UCSD-AML1 (cell line): ENCODE measurements around the gene C10orf71.

Experiments
- DNase-seq: peaks from one replicate; lab custom pipeline; 2025; ENCODE audit not compliant: unreplicated experiment; lab: John Stamatoyannopoulos, UW

The C10orf71 gene

DNA sequence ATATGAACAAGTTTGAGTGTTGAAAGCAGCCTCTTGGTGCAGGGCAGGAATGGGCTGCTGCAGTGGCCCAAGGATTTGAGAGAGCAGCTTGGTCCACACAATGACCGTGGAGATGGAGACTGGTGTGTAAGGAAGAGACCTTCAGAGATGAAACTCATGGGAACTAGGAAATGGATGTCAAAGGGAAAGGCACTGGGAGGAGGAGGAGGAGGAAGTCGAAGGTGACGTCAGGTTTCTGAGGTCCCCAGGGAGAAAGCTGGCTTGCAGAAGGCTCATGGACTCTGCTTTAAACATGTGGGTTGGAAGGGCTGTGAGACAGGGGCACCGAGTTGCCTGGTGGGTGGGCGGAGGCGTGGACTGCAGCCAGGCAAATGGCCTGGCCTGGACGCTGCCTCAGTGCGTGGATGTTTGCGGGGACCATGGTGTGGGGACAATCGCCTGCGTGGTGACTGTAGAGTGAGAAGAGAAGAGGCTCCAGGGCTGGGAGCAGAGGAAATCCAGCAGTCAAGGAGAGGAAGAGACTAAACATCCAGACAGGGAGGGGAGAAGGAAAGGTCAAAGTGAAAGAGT lies 14.6 kb downstream of the C10orf71 start:
- no peak for DNase-seq

GRCh38 chr10:49314806-49315205 lies 15.8 kb downstream of the C10orf71 start:
- no peak for DNase-seq

DNA sequence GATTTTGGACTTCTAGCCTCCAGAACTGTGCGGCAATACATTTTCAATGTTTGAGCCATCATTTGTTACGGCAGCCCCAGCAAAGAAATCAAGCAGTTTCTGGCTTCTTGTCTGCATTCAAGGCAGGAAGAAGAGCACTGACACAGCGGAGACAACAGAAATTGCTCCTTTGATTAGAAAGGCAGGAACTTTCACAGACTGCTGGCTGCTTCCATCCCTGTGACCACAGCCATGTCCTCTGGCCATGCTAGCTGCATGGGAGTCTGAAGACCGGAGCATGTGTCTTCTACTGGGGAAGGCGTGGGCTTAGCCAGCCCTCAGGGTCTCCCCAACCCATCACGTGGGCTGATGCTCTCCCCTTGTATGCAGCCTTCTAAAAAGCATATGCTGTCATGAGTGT lies 19.1 kb downstream of the C10orf71 start:
- DNase-seq: no peak

- DNase-seq: no peak
Measured at GRCh38 chr10:49318755-49319154, 19.8 kb downstream of the C10orf71 start.

DNA sequence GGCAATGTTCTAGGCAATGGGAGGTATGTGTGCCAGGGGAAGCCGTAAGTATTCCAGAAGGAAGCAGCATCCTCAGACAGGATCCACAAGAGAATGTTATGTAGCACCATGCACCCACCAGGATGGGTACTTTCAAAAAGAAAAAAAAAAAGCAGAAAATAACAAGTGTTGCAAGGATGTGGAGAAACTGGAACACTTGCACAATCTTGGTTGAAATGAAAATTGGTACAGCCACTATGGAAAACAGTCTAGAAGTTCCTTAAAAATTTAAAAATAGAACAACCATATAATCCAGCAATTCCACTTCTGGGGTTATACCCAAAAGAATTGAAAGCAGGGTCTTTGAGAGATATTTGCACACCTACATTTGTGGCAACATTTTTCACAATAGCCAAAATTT lies 20.2 kb downstream of the C10orf71 start:
- no peak for DNase-seq

GRCh38 chr10:49320191-49320590 lies 21.2 kb downstream of the C10orf71 start:
- DNase-seq: no peak

DNA sequence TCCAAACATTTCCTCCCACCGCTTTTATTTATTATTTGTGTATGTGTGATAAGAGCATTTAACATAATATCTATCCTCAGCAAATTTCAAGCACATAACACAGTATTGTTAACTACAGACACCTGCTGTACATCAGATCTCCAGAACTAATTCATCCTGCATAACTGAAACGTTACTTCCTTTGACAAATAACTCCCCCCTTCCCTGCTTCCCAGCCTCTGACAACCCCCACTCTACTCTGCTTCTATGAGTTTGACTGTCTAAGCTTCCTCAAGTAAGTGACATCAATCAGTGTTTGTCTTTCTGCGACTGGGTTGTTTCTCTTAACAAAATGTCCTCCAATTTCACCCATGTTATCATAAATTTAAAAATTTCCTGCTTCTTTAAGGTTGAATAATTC lies 22.1 kb downstream of the C10orf71 start:
- DNase-seq: no peak

DNA sequence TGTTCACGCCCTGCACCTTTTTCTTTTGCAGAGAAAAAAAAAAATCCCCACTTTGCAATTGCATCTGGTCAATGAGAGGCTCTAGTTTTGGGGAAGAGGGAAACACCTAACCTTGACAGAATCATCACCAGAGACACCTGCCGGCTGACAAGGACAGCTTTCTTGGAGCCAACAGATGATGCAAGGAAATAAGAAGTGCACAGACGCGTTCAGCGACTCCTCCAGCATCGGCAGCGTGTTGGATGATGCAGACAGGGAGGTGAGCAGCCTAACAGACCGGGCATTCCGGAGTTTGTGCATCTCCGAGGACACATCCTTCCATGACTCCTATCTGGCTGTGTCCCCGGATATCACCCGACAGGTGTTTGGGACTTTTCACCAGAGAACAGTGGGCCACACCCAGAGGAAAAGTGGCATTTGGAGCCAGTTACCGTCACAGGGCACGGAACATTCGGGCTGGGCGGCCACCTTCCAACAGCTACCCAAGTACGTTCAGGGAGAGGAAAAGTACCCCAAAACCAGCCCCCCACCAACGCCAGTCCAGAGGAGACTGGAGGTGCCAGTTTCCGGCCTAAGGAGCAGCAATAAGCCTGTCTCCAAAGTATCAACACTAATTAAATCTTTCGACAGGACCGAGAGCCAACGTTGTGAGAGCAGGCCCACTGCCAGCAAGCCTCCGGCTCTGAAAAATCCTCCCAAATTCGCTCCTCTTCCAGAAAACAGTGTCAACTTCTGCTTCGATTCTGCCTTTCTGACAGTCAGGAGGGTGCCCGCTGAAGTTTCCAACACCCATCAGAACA lies 23.6 kb downstream of the C10orf71 start:
- no peak for DNase-seq

DNA sequence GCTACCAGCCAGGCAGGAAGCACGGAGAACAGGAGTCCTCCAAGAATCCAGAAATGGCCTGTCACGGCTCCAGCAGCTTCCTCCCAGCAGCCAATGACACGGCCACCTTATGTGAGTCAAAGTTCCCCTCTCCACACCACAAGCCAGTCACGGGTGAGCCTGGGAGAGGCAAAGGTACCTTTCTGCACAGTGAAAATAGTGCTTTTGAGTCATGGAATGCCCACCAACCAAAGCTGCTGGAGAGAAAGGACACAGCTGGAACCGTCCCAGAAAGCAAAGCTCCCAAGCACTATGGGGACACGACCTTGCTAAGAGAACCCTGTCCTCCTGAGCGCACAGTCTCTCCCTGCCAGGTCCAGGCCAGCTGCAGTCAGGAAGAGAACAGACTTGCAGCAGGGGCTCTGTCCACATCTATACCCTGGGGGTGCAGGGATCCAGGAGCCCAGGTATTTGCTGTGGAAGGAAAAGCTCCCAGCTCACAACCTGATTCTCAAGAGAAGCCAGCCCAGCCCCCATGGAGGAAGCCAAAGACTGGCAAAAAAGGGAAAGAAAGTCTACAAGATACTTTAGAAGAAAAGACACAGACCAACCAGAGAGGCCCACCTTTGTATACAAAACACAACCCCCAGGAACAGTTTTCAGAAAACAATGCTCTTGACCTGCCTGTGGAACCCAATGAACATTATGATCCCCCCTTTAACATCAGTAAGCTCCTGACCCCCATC lies 24.4 kb downstream of the C10orf71 start:
- DNase-seq: no peak

- DNase-seq: no peak
Measured at GRCh38 chr10:49323896-49324270, 24.9 kb downstream of the C10orf71 start.

- no peak for DNase-seq
Measured at GRCh38 chr10:49324711-49325110, 25.7 kb downstream of the C10orf71 start.

GRCh38 chr10:49325131-49325915 lies 26.4 kb downstream of the C10orf71 start:
- no peak for DNase-seq

DNA sequence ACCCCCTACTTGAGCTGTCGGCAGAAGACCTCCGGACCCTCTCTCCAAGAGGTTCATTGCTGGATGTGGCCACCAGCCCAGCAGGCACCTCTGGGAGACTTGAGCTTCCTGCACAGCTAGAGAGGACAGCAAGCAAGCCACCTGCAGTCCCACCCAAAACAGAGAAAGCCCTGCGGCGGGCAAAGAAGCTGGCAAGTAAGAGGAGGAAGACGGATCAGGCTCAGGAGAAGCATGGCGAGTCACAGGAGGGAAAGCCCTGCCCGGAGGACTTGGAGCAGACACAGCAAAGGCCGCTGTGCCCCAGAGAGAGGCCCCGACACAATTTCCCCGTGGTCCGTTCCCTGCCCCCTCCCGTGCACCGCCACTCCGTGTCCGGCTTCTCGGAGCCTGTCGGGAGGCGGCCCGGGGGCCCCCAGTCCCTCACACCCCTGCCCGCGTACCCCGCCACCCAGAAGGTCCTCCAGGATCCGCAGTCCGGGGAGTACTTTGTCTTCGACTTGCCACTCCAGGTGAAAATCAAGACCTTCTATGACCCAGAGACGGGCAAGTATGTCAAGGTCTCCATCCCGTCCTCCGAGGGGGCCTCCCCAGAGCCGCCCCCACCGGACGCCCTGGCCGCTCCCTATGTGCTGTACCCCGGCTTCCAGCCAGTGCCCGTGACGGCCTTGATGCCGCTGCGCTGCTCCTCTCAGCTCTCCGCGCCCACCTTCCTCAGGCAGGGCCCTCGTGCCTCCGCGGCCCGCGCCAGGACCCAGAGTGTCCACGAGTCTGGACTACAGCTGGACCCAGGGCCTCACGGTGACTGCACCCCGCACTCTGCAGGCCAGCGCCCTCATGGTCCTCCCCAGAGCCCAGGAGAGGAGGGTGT lies 27.2 kb downstream of the C10orf71 start:
- no peak for DNase-seq

- DNase-seq: no peak
Measured at GRCh38 chr10:49327036-49327813, 28.3 kb downstream of the C10orf71 start.

GRCh38 chr10:49328401-49329145 lies 29.6 kb downstream of the C10orf71 start:
- DNase-seq: no peak

- no peak for DNase-seq
Measured at GRCh38 chr10:49329146-49329505, 30.2 kb downstream of the C10orf71 start.

- DNase-seq: no peak
Measured at GRCh38 chr10:49330127-49330665, 31.2 kb downstream of the C10orf71 start.

DNA sequence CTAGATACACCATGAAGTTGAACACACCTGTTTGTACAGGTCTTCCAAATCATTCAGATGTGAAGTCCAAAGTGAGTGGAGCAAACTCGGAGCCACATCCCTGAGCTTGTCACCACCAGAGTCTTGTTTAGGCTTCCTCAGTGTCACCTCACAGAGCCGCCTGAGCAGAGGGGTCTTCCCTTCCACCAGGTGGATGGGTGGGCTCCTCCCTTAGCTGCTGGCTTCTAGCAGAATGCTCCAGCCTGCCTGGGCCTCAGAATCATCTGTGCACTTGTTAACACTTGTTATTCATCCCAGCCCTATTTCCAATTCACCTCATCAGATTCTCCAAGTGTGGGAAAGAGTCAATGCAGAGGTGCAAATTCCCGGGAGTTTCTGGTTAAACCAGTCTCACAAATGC lies 32.5 kb downstream of the C10orf71 start:
- no peak for DNase-seq

DNA sequence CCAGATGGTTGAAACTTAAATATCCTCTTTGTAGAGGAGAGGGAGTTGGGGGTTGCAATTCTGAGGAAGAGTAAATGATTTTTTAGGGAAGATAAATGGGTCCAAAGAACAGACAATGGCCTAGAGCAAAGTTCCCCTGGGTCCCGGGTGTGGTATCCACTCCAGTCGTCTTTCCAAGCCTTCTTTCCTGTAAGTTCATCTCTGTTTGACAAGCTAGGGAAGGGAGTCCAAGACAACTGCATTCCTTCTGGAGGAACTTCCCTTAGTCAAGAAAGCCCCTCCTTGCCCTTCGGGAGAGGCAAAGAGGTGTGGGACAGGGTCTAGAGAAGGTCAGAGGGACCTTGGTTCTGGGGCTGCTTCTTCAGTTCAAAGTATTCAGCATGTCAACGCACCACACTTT lies 33.4 kb downstream of the C10orf71 start:
- no peak for DNase-seq
